Spleen (tissue), 7 donors: Measurements from ENCODE around the gene KIF25.

Experiments used
- CTCF ChIP-seq, 11 experiments: fragments of 200-600 bp in 7 of 11; fragments of 450-650 bp in 4 of 11; sonication (generic) in 4 of 11; IDR thresholded peaks in 8 of 11; conservative IDR thresholded peaks in 3 of 11; 1 replicate in 7 of 11; 2 replicates in 4 of 11; pipeline versions ENCODE4 v1.4.0 to v1.8.0; 2016 to 2021; ENCODE audit warnings: antibody characterized with exemption in 11 of 11, inconsistent platforms in 4 of 11, mild to moderate bottlenecking in 1 of 11
- POLR2A ChIP-seq, 3 donors: fragments of 450-650 bp; IDR thresholded peaks; one replicate each; pipeline ENCODE4 v1.5.1; 2017; ENCODE audit warnings: antibody characterized with exemption in 3 of 3, mild to moderate bottlenecking in 1 of 3
- donor health status: DM: no; HTN: no; CAD: no; lungs with moderate emphysema.
- donor health status: DM: no; HTN: no; CAD: no.
- donor health status: DM: no; HTN: no; CAD: no.

DNA sequence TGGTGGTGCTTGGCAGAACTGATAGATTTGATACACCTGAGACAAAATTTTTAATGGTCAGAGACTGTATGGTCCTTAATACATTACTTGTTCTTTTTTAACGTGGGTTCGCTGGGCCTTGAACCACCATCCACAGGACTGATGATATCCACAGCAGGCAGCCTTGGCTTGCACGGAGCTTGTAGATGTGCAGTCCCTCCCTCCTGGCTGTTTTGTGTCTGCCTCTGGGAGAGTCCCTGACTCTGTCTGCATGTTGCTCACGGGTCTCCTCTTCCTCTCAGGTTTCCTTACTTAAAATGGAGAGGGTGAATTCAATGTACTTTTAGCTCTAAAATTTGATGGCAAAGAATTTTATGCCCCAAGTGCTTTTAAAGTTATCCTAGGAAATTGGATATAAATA, 17.5 kb downstream of the KIF25 start:
- no peak for TF ChIP-seq POLR2A (IDR thresholded peaks at IDR 0.05)
- no peak for TF ChIP-seq CTCF (IDR thresholded peaks at IDR 0.05 in 8 of 11, conservative IDR thresholded peaks at IDR 0.05 in 3 of 11)
